ENCODE data around the gene BAHD1. TPM values are rescaled to one million over a fixed set of nuclear protein-coding genes. Genes with fewer than 3 reads are reported as not detected.

The BAHD1 gene
- total RNA-seq, 2 experiments from 2014 or later: 15.3 to 16.7 TPM

- Mint-ChIP-seq H3K27me3 (no peaks in the 10 kb centered on the region), H3K4me3 (no peak overlapping the region), H3K4me1 (peaks cover 35% of the 10 kb centered on the region), H3K9me3 (ENCODE audit: low read depth) (no peaks in the 10 kb centered on the region), H3K27ac (no peak overlapping the region), H3K36me3 (ENCODE audit: low read depth) (peaks cover 2% of the 10 kb centered on the region)
- POLR2A ChIA-PET: no interaction called here
- no peak for DNase-seq
- no peak for ATAC-seq
- intact Hi-C loops (cut with DNase I, micrococcal nuclease): no loop called here
- CTCF ChIA-PET: interaction anchor here (0.5 kb wide), 1 partner anchor 36 kb away, joined by 3 read pairs; no protein-coding TSS in a partner anchor
These were observed 18.0 kb downstream of the BAHD1 start for GRCh38 chr15:40458495-40459371.

DNA sequence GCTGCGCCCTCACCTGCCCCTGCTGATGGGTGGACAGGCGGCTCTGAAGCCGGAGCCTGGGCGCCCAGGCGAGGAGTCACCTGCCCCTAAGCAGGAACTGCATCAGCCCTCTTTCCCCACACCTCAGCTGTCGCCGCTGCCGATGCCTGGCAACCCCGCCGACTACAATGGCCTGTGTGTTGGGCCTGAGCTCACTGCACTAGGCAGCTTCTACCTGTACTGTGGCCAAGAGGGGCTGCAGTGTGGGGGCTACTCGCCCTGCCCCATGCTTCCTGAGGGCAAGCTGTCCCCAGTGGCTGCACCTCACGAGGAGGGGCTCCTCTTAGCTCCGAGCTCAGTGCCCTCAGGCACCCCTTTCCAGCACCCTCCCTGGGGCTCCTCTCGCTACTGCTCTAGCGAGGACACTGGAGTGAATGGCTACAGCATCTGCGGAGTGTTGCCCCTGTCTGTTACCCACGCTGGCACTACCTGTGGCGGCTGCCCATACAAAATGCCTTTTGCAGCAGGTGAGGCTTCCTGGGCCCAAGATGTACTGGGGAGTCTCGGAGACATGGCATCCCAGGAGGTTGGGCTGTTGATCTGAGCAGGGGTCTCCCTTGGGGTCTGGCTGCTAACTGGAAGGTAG is 18.8 kb downstream of the BAHD1 start:
- no peaks in the 10 kb centered on the region for H3K9me3 Mint-ChIP-seq (ENCODE audit: low read depth)
- no peak overlapping the region for H3K4me3 Mint-ChIP-seq
- no peak for ATAC-seq
- POLR2A ChIA-PET: no interaction called here
- CTCF ChIA-PET: interaction anchor here (0.6 kb wide), 1 partner anchor 731 kb away, joined by 3 read pairs; no protein-coding TSS in a partner anchor
- H3K36me3 Mint-ChIP-seq (ENCODE audit: low read depth): peaks cover 2% of the 10 kb centered on the region
- H3K4me1 Mint-ChIP-seq: peaks cover 27% of the 10 kb centered on the region
- no peak for DNase-seq
- H3K27ac Mint-ChIP-seq: no peak overlapping the region
- no peaks in the 10 kb centered on the region for H3K27me3 Mint-ChIP-seq
- intact Hi-C loops (cut with DNase I, micrococcal nuclease): no loop called here

- POLR2A ChIA-PET: no interaction called here
These were observed 19.7 kb downstream of the BAHD1 start for GRCh38 chr15:40460404-40460803.

DNA sequence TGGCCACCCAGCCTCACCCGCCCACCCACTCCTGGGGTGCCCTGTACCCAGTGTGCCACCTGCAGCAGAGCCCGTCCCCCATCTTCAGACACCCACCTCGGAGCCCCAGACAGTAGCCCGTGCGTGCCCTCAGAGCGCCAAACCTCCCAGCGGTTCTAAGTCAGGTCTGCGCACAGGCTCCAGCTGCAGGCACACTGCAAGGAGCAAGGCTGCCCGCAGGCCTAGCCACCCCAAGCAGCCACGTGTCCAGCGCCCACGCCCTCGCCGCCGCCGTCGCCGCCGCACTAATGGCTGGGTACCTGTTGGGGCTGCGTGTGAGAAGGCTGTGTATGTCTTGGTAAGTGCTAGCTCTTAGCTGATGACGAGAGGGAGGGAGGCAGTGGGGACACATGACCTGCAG is 21.2 kb downstream of the BAHD1 start:
- DNase-seq (no peak), ATAC-seq (no peak)
- peaks cover 9% of the 10 kb centered on the region for H3K36me3 Mint-ChIP-seq (ENCODE audit: low read depth)
- CTCF ChIA-PET: interaction anchor here (0.6 to 0.7 kb wide), 2 partner anchors 45 to 173 kb away, joined by 3 read pairs; no protein-coding TSS in a partner anchor
- intact Hi-C loops (cut with DNase I, micrococcal nuclease): no loop called here
- H3K4me1 Mint-ChIP-seq: peaks cover 17% of the 10 kb centered on the region
- no peak overlapping the region for H3K4me3 Mint-ChIP-seq
- no peaks in the 10 kb centered on the region for H3K9me3 Mint-ChIP-seq (ENCODE audit: low read depth)
- POLR2A ChIA-PET: no interaction called here
- H3K27ac Mint-ChIP-seq: no peak overlapping the region
- no peaks in the 10 kb centered on the region for H3K27me3 Mint-ChIP-seq

More at GRCh38 chr15:40460404-40460803, 19.7 kb downstream of the BAHD1 start:
- Mint-ChIP-seq H3K4me1 (peaks cover 21% of the 10 kb centered on the region), H3K9me3 (ENCODE audit: low read depth) (no peaks in the 10 kb centered on the region), H3K27ac (no peak overlapping the region), H3K36me3 (ENCODE audit: low read depth) (peaks cover 3% of the 10 kb centered on the region), H3K27me3 (no peaks in the 10 kb centered on the region), H3K4me3 (no peak overlapping the region)
- CTCF ChIA-PET: no interaction called here
- DNase-seq: no peak
- intact Hi-C loops (cut with DNase I, micrococcal nuclease): no loop called here
- no peak for ATAC-seq

GRCh38 chr15:40463279-40463678 is 22.5 kb downstream of the BAHD1 start:
- Mint-ChIP-seq H3K27me3 (no peaks in the 10 kb centered on the region), H3K9me3 (ENCODE audit: low read depth) (no peaks in the 10 kb centered on the region), H3K4me3 (no peak overlapping the region), H3K27ac (no peak overlapping the region), H3K36me3 (ENCODE audit: low read depth) (peaks cover 9% of the 10 kb centered on the region), H3K4me1 (peaks cover 15% of the 10 kb centered on the region)
- DNase-seq: no peak
- intact Hi-C loops (cut with DNase I, micrococcal nuclease): no loop called here
- ATAC-seq: no peak
- CTCF ChIA-PET: interaction anchor here (1.2 kb wide), 1 partner anchor 16 kb away, joined by 3 read pairs; no protein-coding TSS in a partner anchor
- POLR2A ChIA-PET: no interaction called here

DNA sequence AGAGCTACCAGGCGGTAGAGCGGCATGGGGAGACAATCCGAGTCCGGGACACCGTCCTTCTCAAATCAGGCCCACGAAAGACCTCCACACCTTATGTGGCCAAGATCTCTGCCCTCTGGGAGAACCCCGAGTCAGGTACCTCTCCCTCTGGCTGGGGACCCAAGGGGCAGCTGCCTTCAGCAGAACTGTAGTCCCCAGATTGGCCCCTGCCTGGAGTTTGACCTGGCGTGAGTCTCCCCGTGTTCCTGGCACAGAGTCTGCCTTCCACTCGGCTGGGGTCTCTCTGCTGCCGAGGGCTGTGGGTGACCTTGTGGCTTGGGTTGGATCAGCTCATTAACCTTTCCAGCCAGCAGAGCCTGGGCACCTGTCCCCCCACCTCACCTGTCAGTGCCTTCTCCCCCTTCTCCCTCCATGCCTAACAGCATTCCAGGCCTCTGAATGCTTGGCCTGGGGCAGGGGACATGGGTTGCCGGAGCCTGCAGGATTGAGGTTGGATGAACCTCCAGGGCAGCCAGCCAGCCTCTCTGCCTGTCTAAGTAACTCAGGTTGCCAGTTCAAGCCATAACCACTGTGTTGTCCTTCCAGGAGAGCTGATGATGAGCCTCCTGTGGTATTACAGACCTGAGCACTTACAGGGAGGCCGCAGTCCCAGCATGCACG is 23.3 kb downstream of the BAHD1 start:
- ChIA-PET POLR2A (no interaction called here), CTCF (interaction anchor here (0.7 kb wide), 1 partner anchor 78 kb away, joined by 3 read pairs; no protein-coding TSS in a partner anchor)
- H3K27me3 Mint-ChIP-seq: no peaks in the 10 kb centered on the region
- H3K4me1 Mint-ChIP-seq: peaks cover 15% of the 10 kb centered on the region
- intact Hi-C loops (cut with DNase I, micrococcal nuclease): no loop called here
- no peak for DNase-seq
- no peak overlapping the region for H3K4me3 Mint-ChIP-seq
- H3K36me3 Mint-ChIP-seq (ENCODE audit: low read depth): peaks cover 9% of the 10 kb centered on the region
- no peaks in the 10 kb centered on the region for H3K9me3 Mint-ChIP-seq (ENCODE audit: low read depth)
- no peak for ATAC-seq
- H3K27ac Mint-ChIP-seq: peak overlapping the region; percentile 47

GRCh38 chr15:40464595-40465185 is 23.9 kb downstream of the BAHD1 start:
- peak overlapping the region; percentile 47 for H3K27ac Mint-ChIP-seq
- POLR2A ChIA-PET: no interaction called here

GRCh38 chr15:40465939-40466338 is 25.2 kb downstream of the BAHD1 start:
- Mint-ChIP-seq H3K27ac (no peak overlapping the region), H3K36me3 (ENCODE audit: low read depth) (peaks cover 9% of the 10 kb centered on the region), H3K9me3 (ENCODE audit: low read depth) (no peaks in the 10 kb centered on the region), H3K4me3 (no peak overlapping the region), H3K27me3 (no peaks in the 10 kb centered on the region), H3K4me1 (peaks cover 18% of the 10 kb centered on the region)
- DNase-seq: no peak
- CTCF ChIA-PET: no interaction called here
- intact Hi-C loops (cut with DNase I, micrococcal nuclease): no loop called here
- no peak for ATAC-seq
- POLR2A ChIA-PET: no interaction called here

More at GRCh38 chr15:40464595-40465185, 23.9 kb downstream of the BAHD1 start:
- Mint-ChIP-seq H3K9me3 (ENCODE audit: low read depth) (no peaks in the 10 kb centered on the region), H3K4me3 (no peak overlapping the region), H3K27me3 (no peaks in the 10 kb centered on the region), H3K4me1 (peaks cover 15% of the 10 kb centered on the region), H3K36me3 (ENCODE audit: low read depth) (peaks cover 9% of the 10 kb centered on the region)
- no peak for ATAC-seq
- intact Hi-C loops (cut with DNase I, micrococcal nuclease): no loop called here
- CTCF ChIA-PET: interaction anchor here (0.7 kb wide), 1 partner anchor 77 kb away, joined by 3 read pairs; no protein-coding TSS in a partner anchor
- DNase-seq: no peak

DNA sequence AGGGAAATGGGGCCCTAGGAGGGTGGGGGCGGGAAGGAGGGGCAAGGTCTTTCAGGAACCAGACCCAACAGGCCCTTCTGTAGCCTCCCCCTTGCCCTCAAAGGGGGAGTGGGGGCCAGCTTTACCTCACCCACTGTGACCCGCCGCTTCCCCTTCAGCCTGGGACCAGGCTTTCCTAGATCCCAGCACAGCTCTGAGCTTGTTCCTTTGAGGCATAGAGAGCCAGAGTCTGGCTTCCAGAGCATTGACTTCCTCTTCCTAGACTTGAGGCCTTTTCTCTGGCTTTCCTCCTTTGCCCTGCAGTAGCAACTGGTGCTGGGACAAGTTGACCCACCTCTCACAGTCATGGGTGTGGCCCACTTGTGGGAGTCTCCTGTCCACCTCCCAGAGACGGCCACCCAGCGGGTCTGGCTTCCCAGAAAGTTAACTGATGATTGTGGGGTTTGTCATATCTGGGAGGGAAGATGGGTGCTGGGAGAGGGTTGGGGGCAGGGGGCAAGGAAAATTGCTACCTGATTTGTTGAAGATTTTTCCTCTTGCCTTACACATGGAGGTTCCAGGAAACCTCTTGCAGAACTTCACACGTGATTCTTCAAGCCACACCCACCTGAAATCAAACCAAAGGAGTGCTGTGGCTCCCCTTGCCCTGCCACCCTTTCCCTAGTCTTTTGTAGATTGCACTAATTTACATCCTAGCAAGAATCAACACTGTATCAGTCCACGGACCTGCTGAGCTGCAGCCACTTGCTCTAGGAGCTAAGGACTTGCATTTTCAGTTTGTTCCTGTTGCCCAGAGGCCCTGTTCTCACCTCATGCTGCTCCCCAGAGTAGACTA is 25.9 kb downstream of the BAHD1 start:
- H3K27me3 Mint-ChIP-seq: no peaks in the 10 kb centered on the region
- no peak overlapping the region for H3K4me3 Mint-ChIP-seq
- ChIA-PET CTCF (no interaction called here), POLR2A (no interaction called here)
- DNase-seq (no peak), ATAC-seq (no peak)
- H3K36me3 Mint-ChIP-seq (ENCODE audit: low read depth): peaks cover 9% of the 10 kb centered on the region
- H3K4me1 Mint-ChIP-seq: peaks cover 20% of the 10 kb centered on the region
- intact Hi-C loops (cut with DNase I, micrococcal nuclease): no loop called here
- H3K9me3 Mint-ChIP-seq (ENCODE audit: low read depth): no peaks in the 10 kb centered on the region
- peak overlapping the region; percentile 39 for H3K27ac Mint-ChIP-seq

GRCh38 chr15:40467261-40467615 is 26.5 kb downstream of the BAHD1 start:
- CTCF ChIA-PET: no interaction called here

More at GRCh38 chr15:40467261-40467615, 26.5 kb downstream of the BAHD1 start:
- intact Hi-C loops (cut with DNase I, micrococcal nuclease): no loop called here
- Mint-ChIP-seq H3K9me3 (ENCODE audit: low read depth) (no peaks in the 10 kb centered on the region), H3K27me3 (no peaks in the 10 kb centered on the region), H3K4me3 (no peak overlapping the region), H3K4me1 (peaks cover 22% of the 10 kb centered on the region), H3K36me3 (ENCODE audit: low read depth) (peaks cover 9% of the 10 kb centered on the region), H3K27ac (no peak overlapping the region)
- POLR2A ChIA-PET: no interaction called here
- DNase-seq (no peak), ATAC-seq (no peak)

Measured in activated CD4-positive, alpha-beta T cell treated with anti-CD3 and anti-CD28 coated beads for 36 hours (primary cell).